ENCODE data around the gene RIOX2.

RIOX2 gene

GRCh38 chr3:97988784-97989568 lies 16.7 kb upstream of the RIOX2 start:
- no peak for DNase-seq

- no peak for DNase-seq
Measured at GRCh38 chr3:97987306-97987705, 15.1 kb upstream of the RIOX2 start.

GRCh38 chr3:97983933-97984491 lies 11.8 kb upstream of the RIOX2 start:
- no peak for DNase-seq

GRCh38 chr3:97981886-97982285 lies 9.7 kb upstream of the RIOX2 start:
- no peak for DNase-seq

GRCh38 chr3:97979610-97980009 lies 7.4 kb upstream of the RIOX2 start:
- DNase-seq, result no peak

GRCh38 chr3:97975466-97975865 lies 3.2 kb upstream of the RIOX2 start:
- DNase-seq, result no peak

- DNase-seq, result no peak
Measured at GRCh38 chr3:97974996-97975395, 2.8 kb upstream of the RIOX2 start.

- DNase-seq, result no peak
Measured at GRCh38 chr3:97972976-97973375, 745 bp upstream of the RIOX2 start.

GRCh38 chr3:97970956-97971620 lies 1.1 kb downstream of the RIOX2 start:
- no peak for DNase-seq

- no peak for DNase-seq
Measured at GRCh38 chr3:97970156-97970555, 2.1 kb downstream of the RIOX2 start.

- no peak for DNase-seq
Measured at GRCh38 chr3:97969541-97969940, 2.7 kb downstream of the RIOX2 start.

- DNase-seq, result no peak
Measured at GRCh38 chr3:97968376-97968775, 3.9 kb downstream of the RIOX2 start.

GRCh38 chr3:97967966-97968365 lies 4.3 kb downstream of the RIOX2 start:
- no peak for DNase-seq

GRCh38 chr3:97960993-97961766 lies 11.1 kb downstream of the RIOX2 start:
- DNase-seq, result no peak

GRCh38 chr3:97960551-97960950 lies 11.7 kb downstream of the RIOX2 start:
- DNase-seq, result no peak

GRCh38 chr3:97959872-97960271 lies 12.4 kb downstream of the RIOX2 start:
- DNase-seq, result no peak

GRCh38 chr3:97958796-97959195 lies 13.4 kb downstream of the RIOX2 start:
- no peak for DNase-seq

- DNase-seq, result no peak
Measured at GRCh38 chr3:97958396-97958795, 13.8 kb downstream of the RIOX2 start.

GRCh38 chr3:97957617-97958311 lies 14.5 kb downstream of the RIOX2 start:
- DNase-seq, result no peak

- DNase-seq, result no peak
Measured at GRCh38 chr3:97956051-97956450, 16.2 kb downstream of the RIOX2 start.

- no peak for DNase-seq
Measured at GRCh38 chr3:97954228-97954827, 17.9 kb downstream of the RIOX2 start.

GRCh38 chr3:97952872-97953271 lies 19.4 kb downstream of the RIOX2 start:
- no peak for DNase-seq

Measured in effector CD8-positive, alpha-beta T cell (primary cell).